Smooth muscle cell of bladder (primary cell): Measurements from ENCODE around the gene KLHL15. TPM values are rescaled to one million over a fixed set of nuclear protein-coding genes. Genes with fewer than 3 reads are reported as not detected.

ENCODE experiments used
- total RNA-seq: library from RNA; depleted of rRNA; stranded (reverse); fragments of >200 nt; gene quantifications from 2 replicates; pipeline ENCODE4 v1.2.3, GENCODE V29; 2014

KLHL15 gene
- 6.8 and 9.4 TPM in 2 replicates for total RNA-seq

GRCh38 chrX:24027086-24027485, at the start of gene KLHL15:
Gene KLHL15, minus strand, starts transcription at chrX:24027186. Its CDS starts 20,493 bp downstream, at chrX:24006693.

GRCh38 chrX:24054182-24055042, 27.4 kb upstream of the KLHL15 start, which contains the start of gene EIF2S3:
Gene EIF2S3, plus strand, starts transcription at chrX:24054956. Its CDS starts 13 bp downstream, at chrX:24054969.

Other genes starting within 250 kb of the KLHL15 start
- 112 and 120 TPM in 2 replicates for gene SAT1, start 244.0 kb downstream of the KLHL15 start, total RNA-seq
- gene APOO, start 119.2 kb downstream of the KLHL15 start, total RNA-seq = 5.4 and 6.5 TPM in 2 replicates
- not detected in 2 replicates for gene CXorf58, start 119.2 kb downstream of the KLHL15 start, total RNA-seq
- 268 and 326 TPM in 2 replicates for gene EIF2S3, start 27.8 kb upstream of the KLHL15 start, total RNA-seq
- 52.5 and 60.6 TPM in 2 replicates for gene ZFX, start 122.5 kb upstream of the KLHL15 start, total RNA-seq